ENCODE measurements around the gene ZNF304. TPM values are rescaled to one million over a fixed set of nuclear protein-coding genes. Genes with fewer than 3 reads are reported as not detected.
A peak's percentile ranks its signal among the peaks of the same experiment; 100 is the strongest.

Gene ZNF304
- total RNA-seq, 4 donors from 2014 or later = 0.40 to 4.2 (median 3.5) TPM

- in situ Hi-C loops (cut with MboI; ENCODE audit: low pct_ligation_motif_present in 1 of 4, low pct_unique_long_range_greater_than_20kb in 1 of 4, low sequenced_read_pairs in 3 of 4) (no loop called here), intact Hi-C loops (cut with DNase I; ENCODE audit: low total_unique reads) (no loop called here)
- H3K4me3 ChIP-seq = no peak overlapping the region
- TF ChIP-seq EP300 (IDR thresholded peaks at IDR 0.05; ENCODE audit: low read depth) = no peak
- TF ChIP-seq CTCF (IDR thresholded peaks at IDR 0.05) = no peak
- no peak for TF ChIP-seq POLR2A (IDR thresholded peaks at IDR 0.05)
- no peak for TF ChIP-seq POLR2AphosphoS5 (IDR thresholded peaks at IDR 0.05)
- peaks cover 0 to 4% (median 0%) of the 10 kb centered on the region in 4 donors for H3K36me3 ChIP-seq
- no peaks in the 10 kb centered on the region for H3K9me3 ChIP-seq
- H3K27ac ChIP-seq = no peak overlapping the region
- no peaks in the 10 kb centered on the region for H3K4me1 ChIP-seq
- DNase-seq = no peak
- H3K27me3 ChIP-seq = no peaks in the 10 kb centered on the region
These were observed 42.6 kb upstream of the ZNF304 start for GRCh38 chr19:57308514-57308913.

- H3K4me3 ChIP-seq = no peak overlapping the region
- TF ChIP-seq POLR2AphosphoS5 (IDR thresholded peaks at IDR 0.05) = no peak
- no peak for TF ChIP-seq POLR2A (IDR thresholded peaks at IDR 0.05)
- TF ChIP-seq CTCF (IDR thresholded peaks at IDR 0.05) = no peak
- TF ChIP-seq EP300 (IDR thresholded peaks at IDR 0.05; ENCODE audit: low read depth) = no peak
- no peak overlapping the region for H3K27ac ChIP-seq
- no peaks in the 10 kb centered on the region for H3K27me3 ChIP-seq
- no peak for DNase-seq
- in situ Hi-C loops (cut with MboI; ENCODE audit: low pct_ligation_motif_present in 1 of 4, low pct_unique_long_range_greater_than_20kb in 1 of 4, low sequenced_read_pairs in 3 of 4) = no loop called here
- 84% methylated on average over 2 of the region's 2 CpGs; no CpG with 5 or more reads in 1 of the 2 donors for WGBS, 2 donors (ENCODE audit: low coverage in 1 of 2)
- H3K9me3 ChIP-seq = no peaks in the 10 kb centered on the region
- intact Hi-C loops (cut with DNase I; ENCODE audit: low total_unique reads) = no loop called here
- H3K36me3 ChIP-seq = no peaks in the 10 kb centered on the region
- H3K4me1 ChIP-seq = no peaks in the 10 kb centered on the region
These were observed 40.3 kb upstream of the ZNF304 start for GRCh38 chr19:57310792-57311191.

- intact Hi-C loops (cut with DNase I; ENCODE audit: low total_unique reads) = no loop called here
These were observed 36.9 kb upstream of the ZNF304 start for GRCh38 chr19:57314146-57314545.

GRCh38 chr19:57317503-57317902 lies 33.6 kb upstream of the ZNF304 start:
- no peak overlapping the region for H3K27ac ChIP-seq
- H3K9me3 ChIP-seq = no peaks in the 10 kb centered on the region
- 36% methylated on average over 29 of the region's 29 CpGs; no CpG with 5 or more reads in 1 of the 2 donors for WGBS, 2 donors (ENCODE audit: low coverage in 1 of 2)
- intact Hi-C loops (cut with DNase I; ENCODE audit: low total_unique reads) = no loop called here
- peaks cover 18% of the 10 kb centered on the region for H3K27me3 ChIP-seq
- in situ Hi-C loops (cut with MboI; ENCODE audit: low pct_ligation_motif_present in 1 of 4, low pct_unique_long_range_greater_than_20kb in 1 of 4, low sequenced_read_pairs in 3 of 4) = no loop called here
- DNase-seq = no peak
- TF ChIP-seq POLR2A (IDR thresholded peaks at IDR 0.05) (no peak), EP300 (IDR thresholded peaks at IDR 0.05; ENCODE audit: low read depth) (no peak), CTCF (IDR thresholded peaks at IDR 0.05) (no peak), POLR2AphosphoS5 (IDR thresholded peaks at IDR 0.05) (no peak)
- H3K36me3 ChIP-seq = no peaks in the 10 kb centered on the region
- H3K4me1 ChIP-seq = peaks cover 5 to 23% (median 17%) of the 10 kb centered on the region in 4 donors
- peak overlapping the region in 1 of 4 donors; percentile 11 for H3K4me3 ChIP-seq

More at GRCh38 chr19:57314146-57314545, 36.9 kb upstream of the ZNF304 start:
- Histone ChIP-seq H3K4me3 (no peak overlapping the region), H3K27me3 (peaks cover 18% of the 10 kb centered on the region), H3K27ac (no peak overlapping the region), H3K36me3 (no peaks in the 10 kb centered on the region), H3K9me3 (no peaks in the 10 kb centered on the region), H3K4me1 (no peaks in the 10 kb centered on the region)
- WGBS, 2 donors (ENCODE audit: low coverage in 1 of 2) = 66 to 76% methylated on average over 2 to 4 of the region's 4 CpGs
- in situ Hi-C loops (cut with MboI; ENCODE audit: low pct_ligation_motif_present in 1 of 4, low pct_unique_long_range_greater_than_20kb in 1 of 4, low sequenced_read_pairs in 3 of 4) = no loop called here
- TF ChIP-seq POLR2AphosphoS5 (IDR thresholded peaks at IDR 0.05) (no peak), EP300 (IDR thresholded peaks at IDR 0.05; ENCODE audit: low read depth) (no peak), CTCF (IDR thresholded peaks at IDR 0.05) (no peak), POLR2A (IDR thresholded peaks at IDR 0.05) (no peak)
- DNase-seq = no peak

Data from transverse colon (tissue), 4 donors.